H1 (cell line): ENCODE data around the gene EHD2. TPM values are rescaled to one million over a fixed set of nuclear protein-coding genes. Genes with fewer than 3 reads are reported as not detected.
A peak's percentile ranks its signal among the peaks of the same experiment; 100 is the strongest.

ENCODE experiments used
- CHD7 ChIP-seq: fragments of 300-600 bp; sonication (generic); IDR thresholded peaks from 2 replicates; pipeline ENCODE4 v1.7.1; 2012; ENCODE audit warnings: low read length, moderate library complexity, mild to moderate bottlenecking, inconsistent platforms; ENCODE audit not compliant: insufficient replicate concordance
- CREB1 ChIP-seq: IDR thresholded peaks from 2 replicates; pipeline ENCODE4 v1.6.1; 2012; ENCODE audit warnings: inconsistent platforms
- CTBP2 ChIP-seq: IDR thresholded peaks from 2 replicates; pipeline ENCODE4 v1.7.0; 2011; ENCODE audit warnings: borderline replicate concordance, mild to moderate bottlenecking, moderate library complexity, mixed read lengths, low read length; ENCODE audit not compliant: insufficient read depth, insufficient read length
- E2F6 ChIP-seq: IDR thresholded peaks from 2 replicates; pipeline ENCODE4 v1.6.1; 2012; ENCODE audit warnings: inconsistent platforms
- EGR1 ChIP-seq: IDR thresholded peaks from 2 replicates; pipeline ENCODE4 v1.6.1; 2011; ENCODE audit warnings: low read depth, low read length, borderline replicate concordance
- EZH2 ChIP-seq: fragments of 200-600 bp; sonication (generic); IDR thresholded peaks from 2 replicates; pipeline ENCODE4 v1.7.1; 2012; ENCODE audit warnings: low read depth, mild to moderate bottlenecking, moderate library complexity, low read length, inconsistent platforms; ENCODE audit not compliant: severe bottlenecking
- MAFK ChIP-seq: IDR thresholded peaks from 2 replicates; pipeline ENCODE4 v1.6.1; 2012; ENCODE audit warnings: low read depth, mild to moderate bottlenecking, improper control_type of control experiment, low read length
- PHF8 ChIP-seq: fragments of 200-600 bp; sonication (generic); conservative IDR thresholded peaks from 2 replicates; pipeline ENCODE4 v1.7.1; 2012; ENCODE audit warnings: low read depth, mild to moderate bottlenecking, inconsistent platforms, low read length, moderate library complexity
- POLR2AphosphoS5 ChIP-seq: IDR thresholded peaks from 2 replicates; pipeline ENCODE4 v1.6.1; 2011; ENCODE audit warnings: low read depth, low read length
- RNF2 ChIP-seq: fragments of 200-900, 300-1000 bp; sonication (generic); IDR thresholded peaks from 2 replicates; pipeline ENCODE4 v1.7.1; 2016; ENCODE audit warnings: borderline replicate concordance, low read depth, mild to moderate bottlenecking, antibody characterized with exemption, low read length; ENCODE audit not compliant: poor library complexity, severe bottlenecking; ENCODE audit errors: missing control alignments
- polyA plus RNA-seq, 7 experiments: library from polyadenylated mRNA; depleted of rRNA in 3 of 7; stranded (reverse) in 5 of 7; unstranded in 2 of 7; fragments of >200 nt in 5 of 7; fragments of 200-250 nt in 2 of 7; gene quantifications; 1 replicate in 5 of 7; 2 replicates in 1 of 7; 4 replicates in 1 of 7; pipeline versions ENCODE4 v1.2.1 to v1.2.3, GENCODE V29; 2011 to 2013; ENCODE audit warnings: missing spikeins in 2 of 7, mixed read lengths in 2 of 7
- total RNA-seq: library from RNA; stranded (reverse); fragmentation: NEBNext Ultra II Directional; extraction: Animal tissue kit (Norgen Biotek cat#: 25700); gene quantifications from 2 replicates; pipeline ENCODE4 v1.2.1, GENCODE V29; 2021

The EHD2 gene
- total and polyA plus RNA-seq, 2 of the 8 experiments (the other 6 are each of a cell fraction or from before 2014, with no cell fraction given), result 4.5 to 14.3 TPM

DNA sequence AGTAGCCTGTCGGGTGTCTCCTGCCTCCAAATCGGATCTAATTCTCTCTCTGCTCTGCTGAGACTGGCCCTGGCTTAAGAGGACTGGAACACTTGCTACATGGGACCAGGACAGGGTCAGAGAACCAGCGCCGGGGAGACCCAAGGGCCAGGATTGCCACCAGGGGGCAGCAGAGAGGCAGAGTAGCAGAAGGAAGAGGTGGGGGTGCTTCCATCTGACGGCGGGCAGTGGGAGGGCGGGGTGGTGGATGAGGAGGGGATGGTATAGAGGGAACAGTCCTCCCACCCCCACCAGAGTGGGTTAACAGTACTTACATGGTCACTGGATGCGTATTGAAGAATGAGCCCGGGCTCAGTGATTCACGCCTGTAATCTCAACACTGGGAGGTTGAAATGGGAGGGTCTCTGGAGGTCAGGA lies 77.2 kb downstream of the EHD2 start (continued):
- TF ChIP-seq CHD7 (no peak), PHF8 (no peak), CREB1 (peak; percentile 51; the same call in 1 of the 2 replicates), RNF2 (no peak), EZH2 (no peak), CTBP2 (no peak), EGR1 (no peak), MAFK (no peak), POLR2AphosphoS5 (0 out of 2 replicates have a peak, but pooled peaks have one; percentile 17), E2F6 (no peak)
